HG02588 (cell line): ENCODE measurements around the gene VMO1.

Experiments used
- ATAC-seq: cut with Tn5 transposase; IDR thresholded peaks from one replicate; pipeline ENCODE4 v1.9.1; 2021; ENCODE audit warnings: mild to moderate bottlenecking, moderate library complexity; ENCODE audit not compliant: unreplicated experiment

Gene VMO1

DNA sequence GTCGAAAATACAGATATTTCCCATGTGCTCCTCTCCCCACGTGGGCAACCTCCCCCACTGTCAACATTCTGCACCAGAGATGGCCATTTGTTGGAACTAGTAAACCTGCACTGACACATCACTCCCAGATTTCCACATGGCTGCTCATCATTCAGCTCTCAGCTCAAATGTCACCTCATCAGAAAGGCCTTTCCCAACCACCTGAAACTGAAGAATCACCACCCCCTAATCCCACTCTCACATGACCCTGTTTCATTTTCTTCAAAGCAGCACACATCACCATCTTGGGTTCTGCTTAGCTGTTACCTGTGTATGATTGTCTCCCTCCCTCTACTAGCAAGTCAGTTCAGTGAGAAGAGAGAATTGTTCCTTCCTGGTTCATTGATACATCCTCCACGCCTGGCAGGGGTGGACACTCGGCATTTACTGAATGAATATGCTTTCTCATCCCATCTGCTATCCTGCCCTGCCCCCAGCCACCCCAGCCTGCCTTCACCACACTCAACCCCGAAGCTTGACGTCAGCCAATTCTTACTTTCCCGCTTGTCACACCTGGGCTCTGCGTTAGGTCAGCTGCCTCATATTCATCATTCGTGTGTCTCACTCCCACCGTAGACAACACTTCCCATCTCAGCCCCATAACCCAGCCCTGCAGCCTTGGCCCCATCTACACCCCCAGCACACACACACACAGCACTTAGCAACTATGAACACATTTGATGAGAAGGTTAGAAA is 14.5 kb upstream of the VMO1 start:
- ATAC-seq = no peak

DNA sequence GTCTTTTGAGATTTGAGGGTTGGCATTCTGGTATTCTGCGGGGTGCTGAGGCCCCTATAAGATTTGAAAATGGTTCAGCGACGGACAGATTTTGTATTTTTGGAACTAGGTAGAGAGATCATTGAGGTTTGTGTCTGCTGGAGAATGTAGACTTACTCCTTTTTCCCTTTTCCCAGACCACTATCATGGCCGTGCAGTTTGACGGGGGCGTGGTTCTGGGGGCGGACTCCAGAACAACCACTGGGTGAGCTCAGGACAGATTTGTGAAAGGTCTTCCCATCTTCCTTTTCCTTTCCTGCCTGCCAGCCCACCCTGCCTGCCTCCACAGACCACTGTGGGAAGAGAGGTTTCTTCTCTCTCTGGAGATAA is 10.4 kb upstream of the VMO1 start:
- no peak for ATAC-seq

DNA sequence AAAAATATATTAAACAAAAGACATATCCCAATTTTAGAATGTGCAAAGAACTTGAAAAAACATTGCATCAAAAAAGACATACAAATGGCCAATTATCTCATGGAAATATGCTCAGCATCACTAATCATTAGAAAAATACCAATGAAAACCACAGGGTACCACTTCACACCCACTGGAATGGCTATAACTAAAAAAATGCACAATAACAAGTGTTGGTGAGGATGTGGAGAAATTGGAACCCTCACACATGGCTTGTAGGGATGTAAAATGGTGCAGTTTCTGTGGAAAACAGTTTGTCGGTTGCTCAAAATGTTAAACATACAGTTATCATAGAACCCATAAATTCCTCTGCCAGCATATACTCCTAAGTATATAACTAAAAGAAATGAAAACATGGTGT is 9.0 kb upstream of the VMO1 start:
- no peak for ATAC-seq

DNA sequence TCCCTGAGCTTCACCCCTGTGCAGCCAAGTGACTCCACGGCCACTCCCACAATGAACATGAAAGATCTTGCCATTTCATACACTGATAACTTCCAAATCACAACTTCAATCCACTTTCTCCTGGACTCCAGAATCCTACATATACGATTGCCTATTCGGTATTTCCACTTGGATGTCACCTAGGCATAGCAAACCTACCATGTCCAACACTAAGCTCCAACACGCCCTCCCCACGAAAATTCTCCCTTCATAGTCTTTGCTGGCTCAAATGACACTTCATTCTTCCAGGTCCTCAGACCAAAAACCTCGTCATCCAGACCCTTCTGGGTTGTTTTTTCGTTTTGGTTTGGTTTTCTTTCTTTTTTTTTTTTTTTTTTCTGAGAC is 4.5 kb upstream of the VMO1 start:
- no peak for ATAC-seq

DNA sequence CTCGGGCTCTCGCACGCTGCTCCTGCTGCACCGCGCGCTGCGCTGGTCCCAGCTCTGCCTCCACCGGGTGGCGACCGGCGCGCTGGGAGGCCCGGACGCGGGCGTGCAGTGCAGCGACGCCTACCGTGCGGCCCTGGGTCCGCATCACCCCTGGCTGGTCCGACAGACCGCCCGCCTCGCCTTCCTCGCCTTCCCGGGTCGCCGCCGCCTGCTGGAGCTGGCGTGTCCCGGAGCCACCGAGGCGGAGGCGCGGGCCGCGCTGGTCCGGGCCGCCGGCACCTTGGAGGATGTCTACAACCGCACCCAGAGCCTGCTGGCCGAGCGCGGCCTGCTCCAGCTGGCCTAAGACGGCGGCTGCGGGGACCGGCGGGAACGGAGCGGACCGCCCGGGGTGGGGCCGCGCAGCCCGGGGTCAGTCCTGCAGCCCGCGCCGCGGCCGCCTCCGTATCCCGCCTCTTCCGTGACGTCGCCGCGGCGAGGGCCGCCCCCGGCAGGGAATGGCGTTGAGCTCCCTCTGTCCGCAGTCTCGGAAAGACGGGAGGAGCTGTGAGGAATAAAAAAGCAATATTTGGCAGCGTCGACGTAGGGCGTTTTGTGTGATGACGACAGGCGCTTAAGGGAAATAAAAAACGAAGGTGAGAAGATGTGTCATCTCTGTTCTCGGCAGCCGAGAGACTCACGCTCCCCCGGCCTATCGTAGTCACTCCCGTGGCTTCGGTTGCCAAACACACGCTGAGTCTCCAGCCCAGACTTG is 4.0 kb upstream of the VMO1 start:
- peak; percentile 84 for ATAC-seq

DNA sequence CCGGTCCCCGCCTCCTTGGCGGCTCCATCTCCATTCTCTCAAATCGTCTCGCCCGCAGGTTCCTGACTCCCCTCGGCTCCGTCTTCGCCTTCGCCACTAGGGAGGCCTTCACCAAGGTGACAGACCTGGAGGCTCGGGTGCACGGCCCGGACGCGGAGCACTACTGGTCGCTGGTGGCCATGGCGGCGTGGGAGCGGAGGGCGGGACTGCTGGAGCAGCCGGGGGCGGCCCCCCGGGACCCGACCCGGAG is 3.5 kb upstream of the VMO1 start:
- ATAC-seq = no peak

DNA sequence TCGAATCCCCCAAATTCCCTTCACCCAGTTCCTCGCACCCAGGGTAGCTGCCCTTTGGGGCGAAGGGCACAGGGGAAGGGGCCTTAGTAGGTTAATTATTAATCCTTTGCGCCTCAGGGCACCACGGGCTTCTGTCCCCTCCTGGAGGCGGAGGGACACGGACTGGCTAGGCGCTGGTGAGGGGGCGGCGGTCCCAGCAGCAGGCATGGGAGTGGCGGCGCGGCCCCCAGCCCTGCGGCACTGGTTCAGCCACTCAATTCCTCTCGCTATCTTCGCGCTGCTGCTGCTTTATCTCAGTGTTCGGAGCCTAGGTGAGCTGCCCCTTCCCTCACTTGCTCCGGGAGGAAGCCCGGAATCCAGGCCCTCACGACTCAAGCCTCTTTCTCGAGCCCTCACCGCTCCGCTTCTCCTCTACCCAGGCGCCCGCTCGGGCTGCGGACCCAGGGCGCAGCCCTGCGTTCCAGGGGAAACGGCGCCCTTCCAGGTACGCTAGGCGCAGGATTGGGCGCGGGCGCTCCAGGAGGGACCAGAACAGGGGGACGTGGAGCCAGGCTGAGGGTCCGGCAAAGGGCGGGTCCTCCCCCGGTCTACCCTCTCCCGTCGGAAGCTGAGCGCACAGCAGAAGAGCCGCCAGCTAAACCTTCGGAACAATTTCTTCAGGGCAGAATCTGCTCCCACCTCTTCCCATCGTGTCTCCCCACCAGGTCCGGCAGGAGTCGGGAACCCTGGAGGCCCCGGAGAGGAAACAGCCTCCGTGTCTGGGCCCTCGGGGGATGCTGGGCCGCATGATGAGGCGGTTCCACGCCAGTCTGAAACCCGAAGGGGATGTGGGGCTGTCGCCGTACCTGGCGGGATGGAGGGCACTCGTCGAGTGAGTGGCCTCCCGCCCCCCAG is 2.9 kb upstream of the VMO1 start, which contains the start of gene GLTPD2:
GLTPD2 (plus strand) TSS at position 158 of the 894 bp plus-strand sequence; CDS start at position 206, 48 bp downstream.
- ATAC-seq = no peak

DNA sequence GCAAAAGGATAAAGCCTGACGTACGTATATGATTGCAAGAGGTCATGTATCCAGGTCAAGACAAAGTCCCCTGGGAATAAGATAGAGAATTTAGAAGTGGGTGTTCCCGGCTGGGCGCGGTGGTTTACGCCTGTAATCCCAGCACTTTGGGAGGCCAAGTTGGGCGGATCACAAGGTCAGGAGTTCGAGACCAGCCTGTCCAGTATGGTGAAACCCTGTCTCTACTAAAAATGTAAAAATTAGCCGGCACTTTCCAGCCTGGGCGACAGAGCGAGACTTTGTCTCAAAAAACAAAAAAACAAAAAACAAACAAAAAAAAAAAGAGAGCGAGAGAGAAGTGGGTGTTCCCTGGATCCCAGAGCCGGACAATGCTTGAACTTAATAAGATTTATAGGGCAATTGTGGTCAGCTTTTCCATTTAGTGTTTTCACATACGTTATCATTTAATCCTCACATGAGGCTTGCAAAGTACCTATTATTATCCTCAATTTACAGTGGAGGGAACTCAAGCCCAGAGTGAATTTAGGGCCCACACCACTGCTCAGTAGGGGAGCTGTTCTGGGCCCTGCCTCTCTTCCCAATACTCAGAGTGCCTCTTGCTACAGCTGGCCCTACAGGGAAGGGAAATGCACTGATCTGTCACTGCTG is 2.1 kb upstream of the VMO1 start:
- ATAC-seq = no peak

DNA sequence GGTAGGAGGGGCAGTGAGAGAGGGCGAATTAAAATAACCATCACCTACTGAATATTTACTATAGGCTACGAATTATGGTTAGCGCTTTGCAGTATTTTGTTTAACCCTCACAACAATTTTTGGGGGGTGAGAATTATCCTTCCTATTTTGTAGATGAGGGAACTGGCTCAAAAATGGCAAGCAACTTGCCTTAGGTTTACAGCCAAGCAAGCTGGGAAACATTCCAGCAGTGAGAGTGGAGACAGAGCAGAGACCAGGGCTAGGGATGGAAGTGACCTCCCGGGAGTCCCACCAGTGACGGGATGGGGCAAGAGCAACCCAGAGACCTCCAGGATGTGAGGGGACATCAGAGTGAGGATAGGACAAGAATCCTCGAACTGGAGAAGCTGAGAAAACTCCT is 352 bp upstream of the VMO1 start:
- no peak for ATAC-seq

DNA sequence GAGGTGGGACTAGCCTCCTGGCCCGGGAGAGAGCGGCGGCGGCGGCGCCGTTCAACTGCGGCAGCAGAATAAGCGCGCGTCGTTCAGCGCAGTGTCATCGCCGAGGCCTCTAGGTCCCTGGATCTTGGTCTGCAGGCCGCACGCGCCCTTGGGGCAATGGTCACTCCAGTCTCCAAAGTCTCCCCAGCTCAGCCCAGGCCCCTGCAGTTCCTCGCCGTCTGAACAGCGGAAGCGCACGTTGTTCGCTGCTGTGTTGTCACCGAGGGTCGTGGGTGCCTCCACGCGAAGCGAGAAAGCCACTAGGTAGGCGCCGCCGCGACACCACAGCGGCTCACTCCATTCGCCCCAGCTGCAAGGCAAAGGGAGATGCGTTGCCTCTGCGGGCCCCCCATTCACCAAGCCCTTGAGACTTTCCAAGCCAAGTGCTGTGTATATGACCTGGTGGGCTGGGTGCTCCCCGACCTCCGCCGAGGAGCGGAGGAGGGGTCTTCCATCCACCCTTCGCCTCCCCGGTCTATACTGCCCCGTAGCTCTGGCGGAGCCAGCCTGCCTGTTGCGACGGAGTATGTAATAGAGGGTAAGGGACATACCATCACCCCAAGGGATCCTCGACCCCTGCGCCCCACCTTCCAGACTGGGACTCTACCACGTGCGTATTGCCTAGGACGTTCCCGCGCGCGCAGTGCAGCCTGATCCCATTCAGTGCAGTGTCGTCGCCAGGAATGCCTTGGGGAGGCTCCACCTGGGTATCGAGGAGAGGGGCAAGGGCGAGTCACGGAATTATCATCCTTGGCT is 656 bp downstream of the VMO1 start:
- no peak for ATAC-seq

DNA sequence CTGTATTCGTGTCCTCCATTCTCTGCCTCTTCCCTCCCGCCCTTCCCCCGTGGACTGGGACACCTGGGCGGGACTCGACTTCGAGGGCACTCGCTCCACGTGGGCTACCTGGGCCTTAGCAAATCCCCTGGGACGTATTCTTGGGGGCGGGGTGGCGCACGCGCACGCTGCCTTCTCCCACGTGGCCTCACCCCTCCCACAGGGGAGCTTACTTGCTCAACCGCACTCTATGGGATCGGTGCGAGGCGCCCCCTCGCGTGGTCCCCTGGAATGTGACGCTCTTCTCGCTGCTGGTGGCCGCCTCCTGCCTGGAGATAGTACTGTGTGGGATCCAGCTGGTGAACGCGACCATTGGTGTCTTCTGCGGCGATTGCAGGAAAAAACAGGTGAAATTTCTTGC is 3.5 kb downstream of the VMO1 start:
- ATAC-seq = no peak

DNA sequence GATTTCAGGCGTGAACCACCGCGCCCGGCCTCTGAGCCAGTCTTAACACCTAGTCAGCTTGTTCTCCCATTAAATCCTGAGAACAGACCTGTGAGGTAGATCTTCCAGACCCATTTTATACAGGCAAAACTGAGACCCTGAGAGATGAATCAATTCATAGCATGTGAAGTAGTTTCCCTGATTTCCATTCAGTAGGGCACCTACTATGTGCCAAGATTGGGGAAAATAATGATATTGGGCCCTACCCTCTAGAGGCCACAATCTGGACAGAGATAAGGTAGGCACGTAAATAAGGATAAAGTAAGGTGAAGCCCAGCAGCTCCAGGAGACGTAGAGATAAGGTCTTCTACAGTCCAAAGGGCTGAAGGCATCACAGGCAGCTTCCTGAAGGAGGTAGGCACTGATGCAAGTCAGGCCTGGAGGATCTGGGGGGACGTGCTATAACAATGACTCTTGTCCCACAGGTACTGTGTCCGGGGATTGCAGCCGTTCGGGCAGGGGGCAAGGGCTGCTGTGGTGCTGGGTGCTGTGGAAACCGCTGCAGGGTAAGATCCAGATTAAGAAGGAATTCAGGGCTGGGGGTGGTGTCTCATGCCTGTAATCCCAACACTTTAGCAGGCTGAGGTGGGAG is 5.7 kb downstream of the VMO1 start:
- no peak for ATAC-seq

DNA sequence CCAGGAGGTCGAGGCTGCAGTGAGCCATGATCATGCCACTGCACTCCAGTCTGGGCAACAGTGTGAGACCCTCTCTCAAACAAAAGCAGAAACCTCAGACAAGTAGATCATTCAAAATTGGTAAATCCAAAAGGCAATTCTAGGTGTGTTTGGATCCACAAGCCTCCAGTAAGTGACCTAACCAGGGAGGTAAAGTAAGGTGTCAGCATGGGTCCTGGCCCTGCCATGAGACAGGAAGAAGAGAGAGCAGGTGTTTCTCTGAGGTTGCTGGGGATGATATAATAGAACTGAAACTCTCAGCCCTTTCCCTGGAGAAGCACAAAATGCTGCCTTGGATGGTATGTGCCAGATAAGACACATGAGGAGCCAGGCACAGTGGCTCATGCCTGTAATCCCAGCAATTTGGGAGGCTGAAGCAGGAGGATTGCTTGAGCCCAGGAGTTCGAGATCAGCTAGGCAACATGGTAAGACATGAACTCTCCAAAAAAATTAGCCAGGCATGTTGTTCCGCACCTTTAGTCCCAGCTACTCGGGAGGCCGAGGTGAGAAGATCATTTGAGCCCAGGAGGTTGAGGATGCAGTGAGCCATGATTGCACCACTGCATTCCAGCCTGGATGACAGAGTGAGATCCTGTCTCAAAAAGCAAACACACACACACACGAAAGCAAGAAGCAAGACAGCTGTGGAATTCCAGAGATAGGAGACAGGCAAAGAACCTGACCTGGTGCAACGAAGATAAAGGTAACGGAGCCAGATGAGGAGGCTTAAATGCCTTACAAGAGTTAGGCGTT is 8.0 kb downstream of the VMO1 start:
- ATAC-seq = no peak

DNA sequence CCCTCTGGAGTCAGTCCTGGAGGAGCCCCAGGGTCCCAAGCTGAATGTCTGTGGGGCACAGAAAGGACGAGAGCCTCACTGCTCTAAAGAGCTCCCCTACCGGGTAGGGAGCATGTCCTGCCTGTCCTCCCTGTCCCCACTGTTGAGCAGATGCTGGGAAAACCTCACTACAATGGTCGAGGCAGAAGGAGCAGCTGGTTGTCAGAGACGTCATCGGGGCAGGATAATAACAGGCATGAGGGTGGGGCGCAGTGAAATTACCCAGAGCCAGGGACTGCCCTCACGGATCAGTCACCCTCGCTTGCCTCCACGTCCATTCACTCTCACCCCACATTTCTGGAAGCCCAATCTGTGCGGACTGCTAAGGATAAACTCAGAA is 13.9 kb downstream of the VMO1 start:
- ATAC-seq = no peak

DNA sequence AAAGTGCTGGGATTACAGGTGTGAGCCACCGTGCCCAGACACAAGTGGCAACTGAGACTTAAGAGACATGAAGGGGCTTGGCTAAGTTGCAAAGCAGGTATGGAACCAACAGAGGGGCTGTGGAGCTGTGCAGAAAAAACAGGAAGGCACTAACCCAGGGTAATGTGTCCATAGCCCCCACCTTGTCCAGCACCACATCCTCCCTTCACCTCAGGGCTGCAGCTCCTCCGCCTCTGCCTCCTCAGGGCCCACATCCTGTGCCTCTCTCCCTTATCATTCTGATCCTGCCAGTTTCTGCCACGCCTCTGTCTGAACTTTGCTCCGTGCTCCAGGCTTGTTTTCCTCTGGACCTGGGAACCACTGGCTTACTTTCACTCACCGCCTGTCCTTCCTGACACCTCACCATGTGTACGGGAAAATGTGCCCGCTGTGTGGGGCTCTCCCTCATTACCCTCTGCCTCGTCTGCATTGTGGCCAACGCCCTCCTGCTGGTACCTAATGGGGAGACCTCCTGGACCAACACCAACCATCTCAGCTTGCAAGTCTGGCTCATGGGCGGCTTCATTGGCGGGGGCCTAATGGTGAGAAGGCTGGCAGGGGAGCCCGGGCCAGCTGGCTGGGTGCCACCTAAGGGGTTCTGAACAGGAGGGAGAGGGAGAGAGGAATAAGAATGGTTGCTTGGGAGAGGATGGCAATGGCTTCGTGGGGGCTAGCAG is 14.5 kb downstream of the VMO1 start, which contains the start of gene TM4SF5:
TM4SF5 (plus strand) TSS at position 368 of the 716 bp plus-strand sequence; CDS start at position 405, 37 bp downstream.
- ATAC-seq = no peak

DNA sequence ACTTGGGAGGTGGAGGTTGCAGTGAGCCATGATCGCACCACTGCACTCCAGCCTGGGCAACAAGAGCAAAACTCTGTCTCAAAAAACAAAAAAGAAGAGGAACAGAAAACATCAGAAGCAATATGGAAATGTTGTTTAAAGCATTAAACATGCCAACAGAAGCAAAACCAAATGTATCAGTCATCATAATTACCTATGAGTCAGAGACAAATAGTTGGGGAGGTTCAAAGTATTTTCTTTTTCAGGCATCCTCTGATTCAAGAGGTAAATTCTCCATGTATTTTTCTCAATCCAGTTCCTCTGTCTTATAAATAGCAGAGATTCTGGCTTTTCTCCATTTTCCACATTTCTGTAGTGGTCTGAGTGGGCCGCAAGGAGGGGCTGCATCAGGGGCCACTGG is 16.5 kb downstream of the VMO1 start:
- no peak for ATAC-seq

DNA sequence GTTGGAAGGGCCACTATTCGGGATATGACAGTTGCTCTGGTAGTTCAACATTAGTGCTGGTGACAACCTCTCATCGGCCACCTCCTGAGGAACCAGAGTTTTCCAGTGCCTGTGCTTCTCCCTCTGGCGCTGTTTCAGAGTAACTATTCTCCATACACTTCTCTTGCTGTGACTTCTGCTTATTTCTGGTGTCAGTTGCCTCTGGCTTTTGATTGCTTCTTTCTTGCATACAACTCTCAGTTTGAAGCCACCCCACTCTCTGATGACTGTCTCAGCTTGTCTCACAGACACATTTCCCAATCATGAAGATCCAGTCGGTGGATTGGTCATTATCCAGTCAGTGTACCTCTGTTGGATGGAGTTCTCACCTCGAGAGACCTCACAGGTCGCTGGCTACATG is 17.9 kb downstream of the VMO1 start:
- ATAC-seq = no peak

DNA sequence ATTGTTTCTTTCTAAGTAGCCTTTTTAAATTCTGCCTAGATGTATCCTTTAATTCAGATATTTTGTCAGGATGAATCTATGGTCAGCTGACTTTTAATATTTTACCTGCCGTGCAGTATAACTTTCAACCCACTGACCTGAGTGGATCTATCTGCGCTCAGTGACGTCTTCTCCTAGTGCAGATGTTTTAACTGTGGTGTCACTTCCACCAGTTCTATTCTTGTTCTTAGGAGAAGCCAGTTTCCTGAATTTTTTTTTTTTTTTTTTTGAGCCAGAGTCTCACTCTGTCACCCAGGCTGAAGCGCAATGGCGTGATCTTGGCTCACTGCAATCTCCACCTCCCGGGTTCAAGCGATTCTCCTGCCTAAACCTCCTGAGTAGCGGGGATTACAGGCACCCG is 19.4 kb downstream of the VMO1 start:
- ATAC-seq = no peak

DNA sequence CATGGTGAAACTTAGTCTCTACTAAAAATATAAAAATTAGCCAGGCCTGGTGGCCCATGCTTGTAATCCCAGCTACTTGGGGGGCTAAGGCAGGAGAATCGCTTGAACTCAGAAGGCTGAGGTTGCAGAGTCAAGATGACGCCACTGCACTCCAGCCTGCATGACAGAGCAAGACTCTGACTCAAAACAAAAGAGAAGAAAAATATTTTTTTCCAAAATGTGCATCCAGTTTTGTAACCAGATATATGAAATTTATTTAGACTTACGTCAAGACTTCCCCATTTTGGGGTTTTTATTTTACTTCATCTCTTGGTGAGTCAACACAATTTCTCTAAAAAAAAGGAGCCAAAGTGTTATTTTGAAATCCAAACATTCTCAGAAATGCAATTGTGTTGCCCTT is 20.0 kb downstream of the VMO1 start:
- ATAC-seq = no peak
